BE2C (cell line): ENCODE data around the gene RXRA.

Source experiments
- DNase-seq: peaks from one replicate; pipeline ENCODE4 v3.0.0-alpha.2; 2020
- H3K27me3 ChIP-seq: fragments of 250-450 bp; sonication (Bioruptor Pico); 2 replicates; pipeline ENCODE4 v1.5.1; 2020; ENCODE audit warnings: mild to moderate bottlenecking
- H3K36me3 ChIP-seq: fragments of 250-450 bp; sonication (Bioruptor Pico); 2 replicates; pipeline ENCODE4 v1.5.1; 2020; ENCODE audit warnings: mild to moderate bottlenecking
- H3K4me1 ChIP-seq: fragments of 250-450 bp; sonication (Bioruptor Pico); 2 replicates; pipeline ENCODE4 v1.5.1; 2020
- H3K4me3 ChIP-seq: 2 replicates; pipeline ENCODE4 v1.5.1; 2011; ENCODE audit warnings: low read depth, low read length
- H3K9me3 ChIP-seq: fragments of 250-450 bp; sonication (Bioruptor Pico); 2 replicates; pipeline ENCODE4 v1.5.1; 2020
- CTCF ChIP-seq: IDR thresholded peaks from 2 replicates; pipeline ENCODE4 v1.5.1; 2012; ENCODE audit warnings: mild to moderate bottlenecking, low read depth, low read length

The RXRA gene

GRCh38 chr9:134346151-134346550, 19.9 kb downstream of the RXRA start:
- H3K4me3 ChIP-seq = no peak overlapping the region
- no peak for TF ChIP-seq CTCF
- H3K27me3 ChIP-seq = no peaks in the 10 kb centered on the region
- no peak for DNase-seq
- H3K9me3 ChIP-seq = no peaks in the 10 kb centered on the region
- peaks cover 32% of the 10 kb centered on the region for H3K4me1 ChIP-seq
- H3K36me3 ChIP-seq = no peaks in the 10 kb centered on the region

GRCh38 chr9:134346840-134347583, 20.8 kb downstream of the RXRA start:
- Histone ChIP-seq H3K27me3 (no peaks in the 10 kb centered on the region), H3K9me3 (no peaks in the 10 kb centered on the region), H3K36me3 (no peaks in the 10 kb centered on the region), H3K4me3 (no peak overlapping the region), H3K4me1 (peaks cover 37% of the 10 kb centered on the region)
- TF ChIP-seq CTCF = no peak
- DNase-seq = no peak

GRCh38 chr9:134347996-134348395, 21.7 kb downstream of the RXRA start:
- no peak for TF ChIP-seq CTCF
- no peaks in the 10 kb centered on the region for H3K9me3 ChIP-seq
- no peak overlapping the region for H3K4me3 ChIP-seq
- DNase-seq = no peak
- H3K36me3 ChIP-seq = no peaks in the 10 kb centered on the region
- no peaks in the 10 kb centered on the region for H3K27me3 ChIP-seq
- H3K4me1 ChIP-seq = peaks cover 37% of the 10 kb centered on the region

- Histone ChIP-seq H3K9me3 (no peaks in the 10 kb centered on the region), H3K36me3 (no peaks in the 10 kb centered on the region), H3K4me1 (peaks cover 37% of the 10 kb centered on the region), H3K4me3 (no peak overlapping the region), H3K27me3 (no peaks in the 10 kb centered on the region)
- DNase-seq = peak; percentile 42
- no peak for TF ChIP-seq CTCF
Measured at GRCh38 chr9:134348404-134349155, 22.3 kb downstream of the RXRA start.

GRCh38 chr9:134349936-134350335, 23.7 kb downstream of the RXRA start:
- TF ChIP-seq CTCF = no peak
- H3K4me1 ChIP-seq = peaks cover 37% of the 10 kb centered on the region
- H3K4me3 ChIP-seq = no peak overlapping the region
- H3K36me3 ChIP-seq = no peaks in the 10 kb centered on the region
- H3K9me3 ChIP-seq = no peaks in the 10 kb centered on the region
- no peaks in the 10 kb centered on the region for H3K27me3 ChIP-seq
- DNase-seq = peak; percentile 46

GRCh38 chr9:134350416-134350994, 24.2 kb downstream of the RXRA start:
- Histone ChIP-seq H3K9me3 (no peaks in the 10 kb centered on the region), H3K4me1 (peaks cover 37% of the 10 kb centered on the region), H3K4me3 (no peak overlapping the region), H3K27me3 (no peaks in the 10 kb centered on the region), H3K36me3 (no peaks in the 10 kb centered on the region)
- TF ChIP-seq CTCF = no peak
- DNase-seq = no peak
